ENCODE results near the gene PRR30. TPM values are rescaled to one million over a fixed set of nuclear protein-coding genes. Genes with fewer than 3 reads are reported as not detected.

PRR30 gene
- total RNA-seq, 6 experiments from 2014 or later: not detected

DNA sequence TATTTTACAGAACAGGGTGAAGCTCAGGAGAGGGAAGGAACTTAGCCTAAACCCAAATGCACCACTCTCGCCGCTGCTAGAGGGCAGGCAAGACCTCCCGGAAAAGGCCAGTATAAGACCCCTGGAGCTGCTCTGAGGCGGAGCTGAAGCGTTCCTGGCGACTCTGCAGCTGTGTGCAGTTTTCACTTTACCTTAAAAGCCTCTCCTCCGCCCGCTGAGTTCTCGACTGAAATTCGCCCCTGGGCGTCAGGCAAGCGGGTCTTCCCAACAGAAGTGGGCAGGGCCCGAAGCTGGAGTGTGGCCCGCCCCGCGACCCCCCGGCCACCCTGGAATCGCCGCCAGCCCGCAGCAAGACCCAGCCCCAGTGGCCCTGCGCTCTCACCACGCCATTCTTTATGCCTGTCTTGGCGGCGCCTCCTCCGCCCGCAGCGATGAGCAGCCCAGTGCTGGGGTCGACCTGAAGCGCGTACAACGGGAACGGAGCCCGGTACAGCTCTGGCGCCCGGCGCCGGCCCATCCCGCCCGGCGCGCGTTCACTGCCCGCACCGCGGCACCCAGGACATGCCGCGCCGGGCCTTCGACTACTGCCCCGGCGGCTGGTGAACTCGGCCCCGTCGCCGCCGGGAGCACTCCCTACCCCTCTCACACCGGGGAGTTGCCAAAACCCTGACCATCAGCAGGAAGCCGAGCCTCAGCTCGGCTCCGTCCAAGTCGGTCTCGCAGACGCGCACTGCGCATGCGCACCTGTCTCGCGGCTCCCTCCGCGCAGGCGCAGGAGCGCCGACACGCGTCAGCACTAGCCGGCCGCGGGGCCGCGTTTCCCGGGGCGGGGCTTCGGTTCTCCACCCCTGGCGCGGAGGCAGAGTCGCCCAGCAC lies 5.1 kb downstream of the PRR30 start, which contains the start of gene PREB:
Gene PREB (minus strand): TSS at position 732 of the 876 bp plus-strand sequence. CDS start 215 bp downstream, at position 517.
- peaks cover 0 to 29% (median 19%) of the 10 kb centered on the region in 4 donors for H3K36me3 ChIP-seq
- ATAC-seq: peak; percentile 91 to 96 (median 92)
- H3K9me3 ChIP-seq: no peaks in the 10 kb centered on the region
- peak within 1 kb of the TSS; percentile 72 to 84 (median 81) for H3K27ac ChIP-seq
- intact Hi-C loops (cut with DNase I): loop anchor here in 1 of 2 donors (10.0 kb wide), 1 partner anchor 141 kb away; the partner anchor contains the start of gene DNAJC5G
- DNase-seq: peak; percentile 98
- H3K27me3 ChIP-seq: no peaks in the 10 kb centered on the region
- H3K4me3 ChIP-seq: peak within 1 kb of the TSS; percentile 92 to 97 (median 96)
- WGBS (ENCODE audit: insufficient coverage, low coverage, low lambda C conversion rate, missing lambda C conversion rate): 0% methylated on average over 16 of the region's 86 CpGs
- peaks cover 0 to 13% (median 4%) of the 10 kb centered on the region in 4 donors for H3K4me1 ChIP-seq
- TF ChIP-seq POLR2A (IDR thresholded peaks at IDR 0.05): peak; percentile 86
- peak in 1 of 4 donors; percentile 7 for TF ChIP-seq CTCF (IDR thresholded peaks at IDR 0.05)

- TF ChIP-seq CTCF (IDR thresholded peaks at IDR 0.05) (no peak), POLR2A (IDR thresholded peaks at IDR 0.05) (no peak)
- DNase-seq (peak in 2 of 3 donors; percentile 43 to 72), ATAC-seq (peak; percentile 4 to 31 (median 20))
- Histone ChIP-seq H3K27ac (peak overlapping the region; percentile 72 to 84 (median 81)), H3K27me3 (no peaks in the 10 kb centered on the region), H3K36me3 (peaks cover 0 to 29% (median 19%) of the 10 kb centered on the region in 4 donors), H3K4me3 (peak overlapping the region; percentile 92 to 97 (median 96)), H3K9me3 (no peaks in the 10 kb centered on the region), H3K4me1 (peaks cover 0 to 13% (median 4%) of the 10 kb centered on the region in 4 donors)
- intact Hi-C loops (cut with DNase I): loop anchor here in 1 of 2 donors (10.0 kb wide), 1 partner anchor 141 kb away; the partner anchor contains the start of gene DNAJC5G
- 43% methylated on average over 12 of the region's 14 CpGs for WGBS (ENCODE audit: insufficient coverage, low coverage, low lambda C conversion rate, missing lambda C conversion rate)
Observed at GRCh38 chr2:27133195-27133875, 5.9 kb downstream of the PRR30 start.

DNA sequence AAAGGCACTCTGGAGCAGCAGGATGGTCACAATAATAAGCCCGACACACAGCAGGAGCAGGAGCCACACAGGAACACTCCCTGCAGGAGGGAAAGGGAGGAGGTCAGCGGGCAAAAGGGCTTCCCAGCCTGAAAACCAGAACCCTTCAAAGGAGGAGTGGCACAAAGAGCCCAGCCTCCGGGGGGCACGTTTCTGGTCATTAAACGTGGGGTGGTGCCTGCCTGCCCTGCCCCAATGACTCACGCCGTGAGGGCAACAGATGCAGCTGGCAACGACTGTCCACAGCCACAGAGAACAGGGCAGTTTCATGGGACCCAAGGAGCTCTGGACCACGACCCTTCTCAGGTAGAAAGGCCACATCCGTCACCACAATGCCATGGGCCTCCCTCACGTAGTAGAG lies 7.8 kb downstream of the PRR30 start:
- no peaks in the 10 kb centered on the region for H3K9me3 ChIP-seq
- peaks cover 0 to 29% (median 19%) of the 10 kb centered on the region in 4 donors for H3K36me3 ChIP-seq
- H3K27ac ChIP-seq: no peak overlapping the region
- no peak overlapping the region for H3K4me3 ChIP-seq
- no peaks in the 10 kb centered on the region for H3K27me3 ChIP-seq
- DNase-seq: no peak
- TF ChIP-seq POLR2A (IDR thresholded peaks at IDR 0.05) (no peak), CTCF (IDR thresholded peaks at IDR 0.05) (no peak)
- 80% methylated on average over 1 of the region's 11 CpGs for WGBS (ENCODE audit: insufficient coverage, low coverage, low lambda C conversion rate, missing lambda C conversion rate)
- no peak for ATAC-seq
- intact Hi-C loops (cut with DNase I): loop anchor here in 1 of 2 donors (10.0 kb wide), 1 partner anchor 143 kb away; the partner anchor contains the start of gene DNAJC5G
- peaks cover 0 to 14% (median 6%) of the 10 kb centered on the region in 4 donors for H3K4me1 ChIP-seq

- H3K36me3 ChIP-seq: peaks cover 0 to 29% (median 19%) of the 10 kb centered on the region in 4 donors
- no peaks in the 10 kb centered on the region for H3K27me3 ChIP-seq
- no peaks in the 10 kb centered on the region for H3K9me3 ChIP-seq
- no peak overlapping the region for H3K27ac ChIP-seq
- no peak for TF ChIP-seq CTCF (IDR thresholded peaks at IDR 0.05)
- TF ChIP-seq POLR2A (IDR thresholded peaks at IDR 0.05): no peak
- intact Hi-C loops (cut with DNase I): loop anchor here in 1 of 2 donors (10.0 kb wide), 1 partner anchor 144 kb away; the partner anchor contains the start of gene DNAJC5G
- ATAC-seq (no peak), DNase-seq (no peak)
- no peak overlapping the region for H3K4me3 ChIP-seq
- peaks cover 0 to 22% (median 9%) of the 10 kb centered on the region in 4 donors for H3K4me1 ChIP-seq
- 90% methylated on average over 2 of the region's 10 CpGs for WGBS (ENCODE audit: insufficient coverage, low coverage, low lambda C conversion rate, missing lambda C conversion rate)
Observed at GRCh38 chr2:27130396-27130795, 8.8 kb downstream of the PRR30 start.

All from right lobe of liver (tissue), 6 donors.